Measurements from ENCODE around the gene LRP5.
A peak's percentile ranks its signal among the peaks of the same experiment; 100 is the strongest.

The LRP5 gene

DNA sequence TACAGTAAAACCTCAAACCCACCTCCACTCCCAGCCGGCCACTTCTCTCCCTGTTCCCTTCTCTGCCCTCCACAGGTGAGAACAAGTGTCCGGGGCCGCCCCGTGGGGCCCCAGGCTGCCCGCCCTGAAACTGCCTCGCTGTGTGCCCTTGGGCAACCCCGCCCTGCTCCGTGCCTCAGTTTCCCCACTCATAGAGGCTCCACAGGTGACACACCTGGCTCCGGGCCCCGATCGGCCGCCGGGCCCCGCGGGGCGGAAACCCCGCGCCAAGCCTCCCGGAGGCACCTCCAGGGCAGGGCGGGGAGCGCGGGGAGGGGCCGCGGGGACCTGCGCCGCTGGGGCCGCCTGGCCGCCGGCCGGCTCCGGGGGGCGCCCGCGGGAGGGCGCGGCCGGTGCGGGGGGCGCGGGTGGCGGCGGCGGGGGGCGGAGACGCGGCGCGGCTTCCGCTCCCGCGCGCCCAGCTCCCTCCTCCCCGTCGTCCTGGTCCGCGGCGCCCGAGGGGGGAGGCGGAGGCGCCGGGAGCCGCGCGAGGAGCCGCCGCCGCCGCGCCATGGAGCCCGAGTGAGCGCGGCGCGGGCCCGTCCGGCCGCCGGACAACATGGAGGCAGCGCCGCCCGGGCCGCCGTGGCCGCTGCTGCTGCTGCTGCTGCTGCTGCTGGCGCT lies at the start of gene LRP5:
LRP5 (plus strand) TSS at position 475 of the 663 bp plus-strand sequence; CDS start at position 599, 124 bp downstream.
- Mint-ChIP-seq H3K36me3 (ENCODE audit: low read depth) (no peaks in the 10 kb centered on the region), H3K27me3 (ENCODE audit: low read depth, poor library complexity) (peaks cover 7% of the 10 kb centered on the region), H3K9me3 (no peaks in the 10 kb centered on the region), H3K4me1 (peaks cover 58% of the 10 kb centered on the region), H3K4me3 (peak within 1 kb of the TSS; percentile 94), H3K27ac (peak within 1 kb of the TSS; percentile 91)
- peak; percentile 70 for DNase-seq
- TF ChIP-seq, protein P1, sequence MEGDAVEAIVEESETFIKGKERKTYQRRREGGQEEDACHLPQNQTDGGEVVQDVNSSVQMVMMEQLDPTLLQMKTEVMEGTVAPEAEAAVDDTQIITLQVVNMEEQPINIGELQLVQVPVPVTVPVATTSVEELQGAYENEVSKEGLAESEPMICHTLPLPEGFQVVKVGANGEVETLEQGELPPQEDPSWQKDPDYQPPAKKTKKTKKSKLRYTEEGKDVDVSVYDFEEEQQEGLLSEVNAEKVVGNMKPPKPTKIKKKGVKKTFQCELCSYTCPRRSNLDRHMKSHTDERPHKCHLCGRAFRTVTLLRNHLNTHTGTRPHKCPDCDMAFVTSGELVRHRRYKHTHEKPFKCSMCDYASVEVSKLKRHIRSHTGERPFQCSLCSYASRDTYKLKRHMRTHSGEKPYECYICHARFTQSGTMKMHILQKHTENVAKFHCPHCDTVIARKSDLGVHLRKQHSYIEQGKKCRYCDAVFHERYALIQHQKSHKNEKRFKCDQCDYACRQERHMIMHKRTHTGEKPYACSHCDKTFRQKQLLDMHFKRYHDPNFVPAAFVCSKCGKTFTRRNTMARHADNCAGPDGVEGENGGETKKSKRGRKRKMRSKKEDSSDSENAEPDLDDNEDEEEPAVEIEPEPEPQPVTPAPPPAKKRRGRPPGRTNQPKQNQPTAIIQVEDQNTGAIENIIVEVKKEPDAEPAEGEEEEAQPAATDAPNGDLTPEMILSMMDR (IDR thresholded peaks at IDR 0.05), result no peak

DNA sequence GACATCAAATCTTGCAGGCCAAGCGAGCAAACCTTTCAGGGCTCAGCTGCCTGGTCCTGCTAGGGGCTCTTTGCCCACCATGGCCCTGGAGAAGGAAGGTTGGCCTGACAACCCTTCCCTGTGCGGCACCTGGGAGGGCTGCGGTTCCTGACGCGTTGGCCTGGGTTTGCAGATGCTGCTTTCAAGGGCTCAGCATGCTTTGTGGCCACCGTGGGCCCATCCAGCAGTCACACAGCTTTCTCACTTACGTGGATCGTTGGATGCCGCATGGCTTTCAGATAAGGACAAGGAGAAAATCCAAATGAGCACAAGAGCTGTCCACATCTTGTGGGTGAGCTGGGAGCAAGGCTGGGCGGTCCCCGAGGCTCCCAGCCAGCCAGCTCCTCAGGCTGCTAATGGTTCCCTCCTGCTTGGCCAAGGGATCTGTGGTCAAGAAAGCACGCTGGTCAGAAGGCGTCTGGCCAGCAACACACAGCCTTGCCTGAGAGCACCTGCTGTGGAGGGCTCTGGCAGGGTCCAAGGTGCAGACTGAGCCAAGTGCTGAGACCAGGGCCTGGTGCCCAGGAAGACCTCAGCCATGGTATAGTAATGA lies 48.9 kb upstream of the LRP5 start:
- TF ChIP-seq, protein P1 (IDR thresholded peaks at IDR 0.05), result no peak
- Mint-ChIP-seq H3K9me3 (no peaks in the 10 kb centered on the region), H3K27ac (no peak overlapping the region), H3K4me1 (peaks cover 6% of the 10 kb centered on the region), H3K4me3 (no peak overlapping the region), H3K36me3 (ENCODE audit: low read depth) (peaks cover 53% of the 10 kb centered on the region), H3K27me3 (ENCODE audit: low read depth, poor library complexity) (no peaks in the 10 kb centered on the region)
- no peak for DNase-seq

DNA sequence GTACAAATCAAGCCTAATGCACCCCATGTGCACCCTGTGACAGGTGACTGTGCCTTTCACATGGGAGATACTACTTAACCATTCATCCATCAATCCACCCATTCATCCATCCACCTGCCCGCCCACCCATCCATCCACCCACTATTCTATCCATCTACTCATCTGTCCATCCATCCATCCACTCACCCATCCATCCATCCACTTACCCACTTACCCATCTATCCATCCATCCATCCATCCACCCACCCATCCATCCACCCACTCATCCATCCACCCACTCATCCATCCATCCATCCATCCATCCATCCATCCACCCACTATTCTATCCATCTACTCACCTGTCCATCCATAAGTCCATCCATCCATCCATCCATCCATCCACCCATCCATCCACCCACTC lies 48.1 kb upstream of the LRP5 start:
- H3K36me3 Mint-ChIP-seq (ENCODE audit: low read depth), result peaks cover 58% of the 10 kb centered on the region
- TF ChIP-seq, protein P1 (IDR thresholded peaks at IDR 0.05), result no peak
- H3K4me3 Mint-ChIP-seq, result no peak overlapping the region
- H3K27ac Mint-ChIP-seq, result no peak overlapping the region
- no peaks in the 10 kb centered on the region for H3K9me3 Mint-ChIP-seq
- DNase-seq, result no peak
- no peaks in the 10 kb centered on the region for H3K27me3 Mint-ChIP-seq (ENCODE audit: low read depth, poor library complexity)
- H3K4me1 Mint-ChIP-seq, result peaks cover 9% of the 10 kb centered on the region

DNA sequence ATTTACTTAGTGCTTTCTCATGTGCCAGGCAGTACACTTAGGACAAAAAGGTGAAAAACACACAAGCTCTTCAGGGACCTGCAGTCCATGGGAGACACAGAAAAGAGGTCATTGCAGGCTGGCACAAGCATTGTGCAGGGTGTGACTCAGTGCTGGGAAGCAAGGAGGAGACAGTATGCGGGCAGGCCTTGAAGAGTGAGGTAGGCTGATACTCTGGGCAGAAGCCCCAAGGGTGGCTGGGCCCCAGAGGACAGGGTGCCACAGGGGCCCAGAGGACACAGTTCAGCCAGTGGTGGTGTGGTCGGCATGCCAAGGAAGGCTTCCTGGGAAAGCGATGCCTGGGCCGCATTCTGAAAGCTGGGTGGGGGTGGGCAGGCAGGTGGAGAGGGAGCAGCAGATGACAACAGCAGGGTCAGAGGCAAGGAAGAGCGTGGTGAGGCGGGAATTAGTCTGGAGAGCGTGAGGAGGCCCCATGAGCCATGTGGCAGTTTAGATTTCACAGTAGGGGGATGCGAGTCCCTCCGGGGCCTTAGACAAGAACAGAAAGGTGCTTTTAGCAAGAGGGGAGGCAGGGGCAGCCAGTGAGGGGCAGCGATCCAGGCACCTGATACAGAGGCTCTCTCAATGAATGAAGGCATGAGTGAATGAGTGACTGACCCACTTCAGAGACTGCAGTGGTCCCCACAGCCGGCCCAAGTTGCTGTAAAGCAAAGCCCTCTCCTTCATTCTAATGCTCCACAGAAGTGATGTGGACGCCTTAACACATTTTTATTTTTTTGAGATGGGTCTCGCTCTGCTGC lies 47.5 kb upstream of the LRP5 start:
- TF ChIP-seq, protein P1 (IDR thresholded peaks at IDR 0.05), result no peak
- Mint-ChIP-seq H3K27ac (no peak overlapping the region), H3K27me3 (ENCODE audit: low read depth, poor library complexity) (no peaks in the 10 kb centered on the region), H3K36me3 (ENCODE audit: low read depth) (peaks cover 65% of the 10 kb centered on the region), H3K4me3 (no peak overlapping the region), H3K9me3 (no peaks in the 10 kb centered on the region), H3K4me1 (peaks cover 16% of the 10 kb centered on the region)
- DNase-seq, result no peak

DNA sequence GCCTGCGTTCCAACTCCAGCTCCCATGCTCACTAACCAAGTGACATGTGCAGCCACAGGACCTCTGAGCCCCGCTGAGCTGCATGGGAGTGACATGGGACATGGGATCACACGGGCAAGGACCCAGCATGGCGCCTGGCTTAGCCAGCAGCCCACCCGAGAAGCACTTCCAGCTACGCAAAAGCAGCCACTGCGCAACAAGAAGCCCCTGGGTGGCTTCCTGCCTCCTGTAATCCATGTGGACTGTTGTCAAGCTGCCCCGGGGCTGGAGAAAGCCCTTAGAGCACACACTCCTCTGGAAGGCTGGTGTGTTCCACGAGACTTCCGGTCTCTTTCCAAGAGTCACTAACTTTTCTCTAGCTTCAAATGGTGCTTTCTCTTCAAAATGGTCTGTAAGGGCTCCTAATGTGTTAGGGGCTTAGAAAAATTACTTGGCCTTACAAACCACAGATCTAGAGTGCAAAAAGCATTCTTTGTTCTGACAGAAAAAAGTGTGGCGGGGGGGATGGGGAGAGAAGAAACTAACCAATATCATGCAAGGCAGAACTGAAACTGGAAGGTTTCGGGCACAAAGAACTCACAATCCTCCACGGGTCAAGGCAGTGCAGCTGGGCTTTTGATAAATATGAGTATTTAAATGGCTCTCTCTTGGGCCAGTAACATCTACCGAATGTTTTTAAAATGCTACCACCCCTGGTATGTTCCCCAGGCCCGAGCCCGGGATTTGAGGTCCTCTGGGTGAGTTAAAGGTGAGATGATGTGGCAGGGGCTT lies 46.1 kb upstream of the LRP5 start:
- Mint-ChIP-seq H3K4me1 (peaks cover 29% of the 10 kb centered on the region), H3K36me3 (ENCODE audit: low read depth) (peaks cover 60% of the 10 kb centered on the region)

More for the DNA sequence above, 46.1 kb upstream of the LRP5 start:
- Mint-ChIP-seq H3K9me3 (no peaks in the 10 kb centered on the region), H3K27me3 (ENCODE audit: low read depth, poor library complexity) (no peaks in the 10 kb centered on the region), H3K27ac (no peak overlapping the region), H3K4me3 (no peak overlapping the region)
- TF ChIP-seq, protein P1 (IDR thresholded peaks at IDR 0.05), result no peak
- DNase-seq, result no peak

Measured in nephron progenitor cell (in vitro differentiated cells).